Right atrium auricular region (tissue), 2 donors: ENCODE data around the gene GNB2. TPM values are rescaled to one million over a fixed set of nuclear protein-coding genes. Genes with fewer than 3 reads are reported as not detected.

Source experiments
- DNase-seq: peaks from one replicate; pipeline ENCODE4 v3.0.0-alpha.2; 2019; ENCODE audit warnings: low spot score
- H3K27ac ChIP-seq, 2 donors: fragments of 200-600 bp; sonication (generic); 1 replicate in 1 of 2; 2 replicates in 1 of 2; pipeline ENCODE4 v1.5.1; 2016 to 2019
- H3K27me3 ChIP-seq, 2 donors: fragments of 200-600 bp; sonication (generic); one replicate each; pipeline versions ENCODE4 v1.5.1 to v1.6.0; 2017 to 2019
- H3K36me3 ChIP-seq: fragments of 200-600 bp; sonication (generic); one replicate; pipeline ENCODE4 v1.5.1; 2016
- H3K4me1 ChIP-seq, 2 donors: fragments of 200-600 bp; sonication (generic); one replicate each; pipeline versions ENCODE4 v1.5.1 to v1.6.0; 2017 to 2019
- H3K4me3 ChIP-seq, 2 donors: fragments of 200-600 bp; sonication (generic); 1 replicate in 1 of 2; 2 replicates in 1 of 2; pipeline ENCODE4 v1.5.1; 2017 to 2019; ENCODE audit warnings: mild to moderate bottlenecking in 1 of 2, moderate library complexity in 1 of 2
- H3K9me3 ChIP-seq, 2 donors: fragments of 200-600 bp; sonication (generic); one replicate each; pipeline ENCODE4 v1.5.1; 2019
- CTCF ChIP-seq, 2 donors: fragments of 200-600 bp; sonication (generic); IDR thresholded peaks; one replicate each; pipeline ENCODE4 v1.5.1; 2019; ENCODE audit warnings: antibody characterized with exemption in 2 of 2
- total RNA-seq, 2 donors: library from RNA; depleted of rRNA; stranded (reverse); fragments of >200 nt; gene quantifications; one replicate each; pipeline ENCODE4 v1.1.0, GENCODE V29; 2016

GNB2 gene
- total RNA-seq, 2 donors from 2014 or later = 96.2 to 169 TPM

- Histone ChIP-seq H3K27me3 (no peaks in the 10 kb centered on the region), H3K9me3 (no peaks in the 10 kb centered on the region), H3K4me3 (no peak overlapping the region), H3K4me1 (peaks cover 0 to 37% of the 10 kb centered on the region in 2 donors), H3K36me3 (peaks cover 75% of the 10 kb centered on the region), H3K27ac (peak overlapping the region; percentile 59)
- no peak for DNase-seq
- TF ChIP-seq CTCF (IDR thresholded peaks at IDR 0.05) = no peak
Observed at GRCh38 chr7:100679129-100679926, 5.8 kb downstream of the GNB2 start.

GRCh38 chr7:100679927-100680575, 6.5 kb downstream of the GNB2 start:
- H3K27ac ChIP-seq = peak overlapping the region; percentile 59
- no peaks in the 10 kb centered on the region for H3K9me3 ChIP-seq
- peaks cover 0 to 37% of the 10 kb centered on the region in 2 donors for H3K4me1 ChIP-seq
- DNase-seq = peak; percentile 88
- no peak for TF ChIP-seq CTCF (IDR thresholded peaks at IDR 0.05)
- H3K36me3 ChIP-seq = peaks cover 82% of the 10 kb centered on the region
- no peak overlapping the region for H3K4me3 ChIP-seq
- no peaks in the 10 kb centered on the region for H3K27me3 ChIP-seq

GRCh38 chr7:100680576-100681271, 7.2 kb downstream of the GNB2 start:
- no peaks in the 10 kb centered on the region for H3K27me3 ChIP-seq
- no peak overlapping the region for H3K4me3 ChIP-seq
- no peak for DNase-seq
- no peaks in the 10 kb centered on the region for H3K9me3 ChIP-seq
- H3K4me1 ChIP-seq = peaks cover 0 to 37% of the 10 kb centered on the region in 2 donors
- H3K36me3 ChIP-seq = peaks cover 89% of the 10 kb centered on the region
- peak overlapping the region in 1 of 2 donors; percentile 53 for H3K27ac ChIP-seq
- no peak for TF ChIP-seq CTCF (IDR thresholded peaks at IDR 0.05)

GRCh38 chr7:100681491-100682227, 8.1 kb downstream of the GNB2 start:
- DNase-seq = no peak
- H3K9me3 ChIP-seq = no peaks in the 10 kb centered on the region
- H3K27me3 ChIP-seq = no peaks in the 10 kb centered on the region
- peaks cover 93% of the 10 kb centered on the region for H3K36me3 ChIP-seq
- no peak overlapping the region for H3K27ac ChIP-seq
- H3K4me1 ChIP-seq = peaks cover 0 to 29% of the 10 kb centered on the region in 2 donors
- H3K4me3 ChIP-seq = no peak overlapping the region
- TF ChIP-seq CTCF (IDR thresholded peaks at IDR 0.05) = no peak

- peaks cover 93% of the 10 kb centered on the region for H3K36me3 ChIP-seq
- no peak for DNase-seq
- peaks cover 0 to 26% of the 10 kb centered on the region in 2 donors for H3K4me1 ChIP-seq
- no peak for TF ChIP-seq CTCF (IDR thresholded peaks at IDR 0.05)
- H3K9me3 ChIP-seq = no peaks in the 10 kb centered on the region
- no peaks in the 10 kb centered on the region for H3K27me3 ChIP-seq
- no peak overlapping the region for H3K27ac ChIP-seq
- no peak overlapping the region for H3K4me3 ChIP-seq
Observed at GRCh38 chr7:100682228-100682741, 8.7 kb downstream of the GNB2 start.
